CD4-positive, CD25-positive, alpha-beta regulatory T cell (primary cell): Measurements from ENCODE around the gene GJC1. TPM values are rescaled to one million over a fixed set of nuclear protein-coding genes. Genes with fewer than 3 reads are reported as not detected.
"Not testable (repeated sequence)": the region's sequence is repeated elsewhere in the genome, so short reads cannot be mapped to it uniquely, and the experiment has no call there.

Experiments used
- ATAC-seq, 2 donors: fragments of 150-1000 bp; cut with Tn5 transposase; one replicate each; pipeline ENCODE4 v1.10.0; 2021; ENCODE audit warnings: low read depth in 2 of 2, moderate number of reproducible peaks in 2 of 2, moderate library complexity in 1 of 2
- DNase-seq, 3 donors: peaks; one replicate each; pipeline versions ENCODE4 v3.0.0 to v3.0.0-alpha.2; 2012 to 2022; ENCODE audit warnings: mixed read lengths in 1 of 3
- H3K27ac ChIP-seq: one replicate; pipeline ENCODE4 v1.7.0; 2013; ENCODE audit warnings: mild to moderate bottlenecking, low read length; ENCODE audit not compliant: insufficient read depth, poor library complexity, severe bottlenecking
- H3K27me3 ChIP-seq: one replicate; pipeline ENCODE4 v1.7.0; 2013; ENCODE audit warnings: low read length; ENCODE audit not compliant: control insufficient read depth, insufficient read depth
- H3K36me3 ChIP-seq: one replicate; pipeline ENCODE4 v1.7.0; 2013; ENCODE audit warnings: mild to moderate bottlenecking, low read length, moderate library complexity; ENCODE audit not compliant: control insufficient read depth, insufficient read depth
- H3K4me1 ChIP-seq: 2 replicates; pipeline ENCODE4 v1.7.0; 2013; ENCODE audit warnings: mild to moderate bottlenecking, low read length; ENCODE audit not compliant: insufficient read depth, control insufficient read depth, poor library complexity, severe bottlenecking
- H3K4me3 ChIP-seq: one replicate; pipeline ENCODE4 v1.7.0; 2013; ENCODE audit warnings: low read depth, mild to moderate bottlenecking, low read length, moderate library complexity
- H3K9me3 ChIP-seq, 2 experiments: 1 replicate in 1 of 2; 2 replicates in 1 of 2; pipeline ENCODE4 v1.7.0; 2013; ENCODE audit warnings: low read length in 2 of 2, mild to moderate bottlenecking in 1 of 2, moderate library complexity in 1 of 2; ENCODE audit not compliant: control insufficient read depth in 2 of 2
- H3K27ac Mint-ChIP-seq, 3 donors: one replicate each; pipeline ENCODE4 v1.8.0; 2020 to 2022; ENCODE audit warnings: mild to moderate bottlenecking in 3 of 3, mixed read lengths in 3 of 3, moderate library complexity in 2 of 3
- H3K27me3 Mint-ChIP-seq: one replicate; pipeline ENCODE4 v1.8.0; 2022; ENCODE audit warnings: mild to moderate bottlenecking, mixed read lengths
- H3K36me3 Mint-ChIP-seq: one replicate; pipeline ENCODE4 v1.8.0; 2020; ENCODE audit warnings: mixed read lengths
- H3K4me1 Mint-ChIP-seq, 4 donors: one replicate each; pipeline ENCODE4 v1.8.0; 2020 to 2022; ENCODE audit warnings: mixed read lengths in 4 of 4, mild to moderate bottlenecking in 1 of 4
- H3K4me3 Mint-ChIP-seq, 4 donors: one replicate each; pipeline ENCODE4 v1.8.0; 2020 to 2022; ENCODE audit warnings: mild to moderate bottlenecking in 4 of 4, mixed read lengths in 4 of 4, moderate library complexity in 3 of 4
- H3K9me3 Mint-ChIP-seq, 7 donors: one replicate each; pipeline ENCODE4 v1.8.0; 2020 to 2022; ENCODE audit warnings: mixed read lengths in 7 of 7, mild to moderate bottlenecking in 3 of 7, moderate library complexity in 2 of 7
- polyA plus RNA-seq, 4 donors: library from polyadenylated mRNA; unstranded; fragments of 300-500 nt; fragmentation: Illumina TruSeq; gene quantifications; one replicate each; pipeline ENCODE4 v1.2.3, GENCODE V29; 2021
- total RNA-seq: library from RNA; stranded (reverse); gene quantifications from one replicate; pipeline ENCODE4 v1.2.3, GENCODE V29; 2022

The GJC1 gene
- total and polyA plus RNA-seq, 5 donors from 2014 or later = not detected

GRCh38 chr17:44759916-44760243 is 70.2 kb downstream of the GJC1 start:
- Mint-ChIP-seq H3K9me3 (no peaks in the 10 kb centered on the region), H3K27me3 (peaks cover 45% of the 10 kb centered on the region), H3K4me1 (peaks cover 0 to 4% (median 0%) of the 10 kb centered on the region in 4 donors), H3K4me3 (peak overlapping the region in 2 of 4 donors; percentile 12 to 24), H3K27ac (no peak overlapping the region), H3K36me3 (no peaks in the 10 kb centered on the region)
- no peak for ATAC-seq
- Histone ChIP-seq H3K9me3 (no peaks in the 10 kb centered on the region), H3K4me3 (no peak overlapping the region), H3K36me3 (no peaks in the 10 kb centered on the region), H3K27ac (no peak overlapping the region), H3K4me1 (peaks cover 12% of the 10 kb centered on the region), H3K27me3 (no peaks in the 10 kb centered on the region)
- no peak for DNase-seq

DNA sequence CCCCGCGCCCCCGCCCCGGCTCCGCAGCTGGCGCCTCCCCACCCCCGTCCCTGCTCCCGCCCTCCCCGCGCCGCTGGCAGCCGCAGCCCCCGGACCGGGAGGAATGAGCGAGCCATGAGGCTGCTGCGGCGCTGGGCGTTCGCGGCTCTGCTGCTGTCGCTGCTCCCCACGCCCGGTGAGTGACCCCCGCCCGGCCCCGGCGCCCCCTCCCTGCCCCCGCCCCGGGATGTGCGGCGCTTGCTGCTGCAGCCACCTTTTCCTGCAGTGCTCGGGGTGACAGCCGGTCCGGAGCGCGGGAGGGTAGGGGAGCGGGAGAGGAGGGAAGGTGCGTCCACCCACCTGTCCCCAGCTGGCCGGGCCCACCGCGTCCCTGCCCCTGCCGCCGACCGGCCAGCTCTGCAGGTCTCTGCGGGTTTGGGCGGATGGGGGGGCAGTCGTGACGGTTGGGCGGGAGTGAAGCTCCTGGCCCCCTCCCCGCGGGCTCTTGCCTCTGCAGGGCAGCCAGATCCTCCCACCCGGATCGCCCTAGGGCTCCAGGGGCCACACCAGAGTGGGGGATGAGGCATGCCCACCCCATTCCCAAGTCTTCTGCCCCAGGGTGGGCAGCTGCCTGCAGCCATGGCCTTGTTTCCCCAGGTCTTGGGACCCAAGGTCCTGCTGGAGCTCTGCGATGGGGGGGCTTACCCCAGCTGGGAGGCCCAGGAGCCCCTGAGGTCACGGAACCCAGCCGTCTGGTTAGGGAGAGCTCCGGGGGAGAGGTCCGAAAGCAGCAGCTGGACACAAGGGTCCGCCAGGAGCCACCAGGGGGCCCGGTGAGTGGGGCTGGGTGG is 70.8 kb downstream of the GJC1 start:
- ATAC-seq = no peak
- peaks cover 0 to 4% (median 0%) of the 10 kb centered on the region in 4 donors for H3K4me1 Mint-ChIP-seq
- no peak overlapping the region for H3K4me3 ChIP-seq

DNA sequence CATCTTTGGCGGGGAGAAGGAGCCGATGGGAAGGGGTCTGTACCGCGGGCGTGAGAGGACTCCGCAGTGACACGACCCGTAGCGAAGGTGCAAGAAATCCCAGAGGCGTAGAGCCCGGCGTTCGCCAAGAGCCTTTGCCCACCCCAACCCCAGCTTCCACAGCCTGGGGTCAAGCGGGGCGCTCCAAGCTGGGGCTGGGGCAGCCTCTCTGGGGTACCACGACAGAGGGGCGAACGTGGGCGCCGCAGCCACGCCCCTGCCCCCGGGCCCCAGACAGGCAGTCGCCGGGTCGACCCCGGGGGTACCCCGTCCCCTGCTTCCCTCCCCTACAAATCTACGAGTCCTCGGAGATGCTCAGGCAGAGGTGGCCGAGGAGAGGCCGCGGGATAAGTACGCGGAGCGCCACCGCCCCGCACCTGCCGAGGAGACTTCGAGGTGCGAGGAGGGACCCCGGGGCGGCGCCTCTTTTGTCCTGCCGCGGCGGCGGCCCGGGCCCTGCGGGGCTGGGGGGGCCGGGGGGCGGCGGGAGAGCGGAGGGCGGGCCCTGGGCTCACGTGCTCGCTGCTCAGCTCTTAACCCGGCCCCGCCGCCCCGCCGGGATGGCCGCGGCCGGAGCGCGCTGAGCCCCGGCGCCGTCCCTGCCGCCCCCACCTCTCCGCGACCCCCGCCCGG is 71.5 kb downstream of the GJC1 start, which contains the start of gene ADAM11:
Gene ADAM11 (plus strand): TSS at position 575 of the 672 bp plus-strand sequence. CDS start 212 bp downstream, outside the sequence.
- H3K36me3 Mint-ChIP-seq = no peaks in the 10 kb centered on the region
- H3K9me3 ChIP-seq = no peaks in the 10 kb centered on the region
- peak within 1 kb of the TSS in 3 of 4 donors; percentile 27 to 81 (median 66) for H3K4me3 Mint-ChIP-seq
- H3K27ac Mint-ChIP-seq = no peak within 1 kb of the TSS
- peaks cover 12% of the 10 kb centered on the region for H3K4me1 ChIP-seq
- H3K27ac ChIP-seq = no peak within 1 kb of the TSS
- DNase-seq (no peak), ATAC-seq (peak in 1 of 2 donors; percentile 26)
- no peaks in the 10 kb centered on the region for H3K36me3 ChIP-seq
- H3K27me3 Mint-ChIP-seq = peaks cover 36% of the 10 kb centered on the region
- peaks cover 0 to 4% (median 0%) of the 10 kb centered on the region in 4 donors for H3K4me1 Mint-ChIP-seq
- no peak within 1 kb of the TSS for H3K4me3 ChIP-seq
- H3K27me3 ChIP-seq = no peaks in the 10 kb centered on the region
- H3K9me3 Mint-ChIP-seq = no peaks in the 10 kb centered on the region

More for the DNA sequence above, 70.8 kb downstream of the GJC1 start:
- Histone ChIP-seq H3K27ac (no peak overlapping the region), H3K36me3 (no peaks in the 10 kb centered on the region), H3K4me1 (peaks cover 12% of the 10 kb centered on the region), H3K9me3 (no peaks in the 10 kb centered on the region), H3K27me3 (no peaks in the 10 kb centered on the region)
- no peaks in the 10 kb centered on the region for H3K9me3 Mint-ChIP-seq
- DNase-seq = no peak
- no peak overlapping the region for H3K27ac Mint-ChIP-seq
- H3K4me3 Mint-ChIP-seq = no peak overlapping the region
- peaks cover 44% of the 10 kb centered on the region for H3K27me3 Mint-ChIP-seq
- no peaks in the 10 kb centered on the region for H3K36me3 Mint-ChIP-seq

DNA sequence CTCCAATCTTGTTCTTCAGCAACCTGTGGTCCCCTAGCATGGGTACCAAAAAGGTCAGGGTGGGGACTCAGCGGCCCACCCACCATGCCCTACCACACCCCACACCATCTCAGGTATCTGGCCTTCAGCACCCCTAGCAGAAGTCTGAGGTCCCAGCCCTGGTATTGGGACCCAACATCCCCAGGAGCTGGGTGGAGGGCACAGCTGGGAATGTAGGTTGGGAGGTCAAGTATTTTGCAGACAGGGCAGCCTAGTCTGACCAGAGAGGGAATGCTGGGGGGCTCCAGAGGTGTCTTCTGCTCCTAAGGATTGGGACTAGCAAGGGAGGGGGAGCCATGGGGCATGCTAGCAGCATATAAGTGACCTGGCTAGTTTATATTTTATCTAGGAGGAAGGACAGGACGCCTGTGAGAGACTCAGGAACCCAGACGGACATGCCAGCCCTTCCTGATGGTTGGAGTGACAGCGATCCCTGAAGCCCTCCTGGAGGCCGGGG is 72.1 kb downstream of the GJC1 start:
- no peaks in the 10 kb centered on the region for H3K9me3 Mint-ChIP-seq
- H3K4me3 ChIP-seq = no peak overlapping the region
- H3K36me3 ChIP-seq = no peaks in the 10 kb centered on the region
- no peak overlapping the region for H3K27ac ChIP-seq
- H3K4me1 ChIP-seq = peaks cover 12% of the 10 kb centered on the region
- DNase-seq (no peak), ATAC-seq (no peak)
- H3K4me3 Mint-ChIP-seq = peak overlapping the region in 3 of 4 donors; percentile 27 to 81 (median 66)
- peaks cover 0 to 4% (median 0%) of the 10 kb centered on the region in 4 donors for H3K4me1 Mint-ChIP-seq
- peaks cover 34% of the 10 kb centered on the region for H3K27me3 Mint-ChIP-seq
- H3K36me3 Mint-ChIP-seq = no peaks in the 10 kb centered on the region
- no peak overlapping the region for H3K27ac Mint-ChIP-seq
- H3K27me3 ChIP-seq = no peaks in the 10 kb centered on the region
- no peaks in the 10 kb centered on the region for H3K9me3 ChIP-seq

DNA sequence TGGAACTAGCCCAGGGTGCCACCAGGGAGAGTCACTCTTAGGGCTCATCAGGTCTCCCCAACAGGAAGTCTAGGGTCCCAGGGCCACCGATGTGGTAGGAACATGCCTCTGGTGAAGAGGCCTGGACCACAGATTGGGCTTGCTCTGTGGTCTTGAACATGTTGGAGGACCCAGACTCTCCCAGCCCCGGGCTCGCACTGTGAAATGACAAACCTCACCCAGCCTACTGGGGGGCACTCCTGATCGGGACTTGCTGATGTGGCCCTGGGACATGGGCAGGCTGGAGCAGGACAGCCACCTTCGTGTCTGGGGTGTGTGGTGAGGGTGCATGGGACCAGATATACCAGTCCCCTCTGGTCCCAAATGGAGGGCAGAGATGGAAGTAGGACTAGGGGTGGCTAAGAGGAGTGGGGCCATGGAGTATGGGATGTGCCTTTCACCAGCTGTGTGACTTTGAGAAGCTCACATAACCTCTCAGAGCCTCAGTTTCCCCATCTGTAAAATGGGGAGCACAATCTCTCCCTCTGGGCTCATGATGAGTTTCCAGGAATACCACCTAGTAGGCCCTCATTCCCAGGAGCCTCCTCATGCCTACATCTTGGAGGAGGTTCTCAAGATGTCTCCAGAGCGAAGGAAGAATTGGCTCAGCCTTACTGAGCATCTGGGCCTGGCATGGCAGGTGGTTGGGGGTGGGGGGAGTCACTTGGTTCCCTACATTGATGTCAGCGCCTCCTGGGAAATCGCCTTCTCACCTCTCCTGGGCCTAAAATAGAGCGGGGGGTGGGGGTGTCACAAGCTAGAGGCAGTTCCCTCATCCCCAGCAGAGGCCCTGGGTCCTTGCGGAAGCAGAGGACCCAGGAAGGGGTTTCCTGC is 72.8 kb downstream of the GJC1 start:
- Mint-ChIP-seq H3K9me3 (no peaks in the 10 kb centered on the region), H3K27me3 (peaks cover 34% of the 10 kb centered on the region), H3K4me3 (peak overlapping the region in 2 of 4 donors; percentile 27 to 66), H3K4me1 (peaks cover 0 to 4% (median 0%) of the 10 kb centered on the region in 4 donors), H3K36me3 (no peaks in the 10 kb centered on the region), H3K27ac (no peak overlapping the region)
- Histone ChIP-seq H3K4me1 (peaks cover 12% of the 10 kb centered on the region), H3K27me3 (no peaks in the 10 kb centered on the region), H3K27ac (no peak overlapping the region), H3K4me3 (no peak overlapping the region), H3K36me3 (no peaks in the 10 kb centered on the region), H3K9me3 (no peaks in the 10 kb centered on the region)
- DNase-seq (no peak), ATAC-seq (no peak)

- peaks cover 22% of the 10 kb centered on the region for H3K27me3 Mint-ChIP-seq
- not testable (repeated sequence) for H3K27ac Mint-ChIP-seq, DNase-seq, H3K9me3 Mint-ChIP-seq, H3K4me3 Mint-ChIP-seq, H3K27ac ChIP-seq, ATAC-seq, H3K36me3 ChIP-seq, H3K9me3 ChIP-seq, H3K36me3 Mint-ChIP-seq, H3K4me1 Mint-ChIP-seq, H3K4me3 ChIP-seq, H3K27me3 ChIP-seq
- peaks cover 12% of the 10 kb centered on the region for H3K4me1 ChIP-seq
These were observed 74.9 kb downstream of the GJC1 start for GRCh38 chr17:44755180-44755579.

- no peak for ATAC-seq
- Mint-ChIP-seq H3K4me3 (no peak overlapping the region), H3K36me3 (peaks cover 9% of the 10 kb centered on the region), H3K9me3 (no peaks in the 10 kb centered on the region), H3K27ac (no peak overlapping the region), H3K27me3 (peaks cover 20% of the 10 kb centered on the region), H3K4me1 (peaks cover 0 to 4% (median 0%) of the 10 kb centered on the region in 4 donors)
- no peaks in the 10 kb centered on the region for H3K27me3 ChIP-seq
- no peak for DNase-seq
- no peak overlapping the region for H3K27ac ChIP-seq
- peaks cover 7% of the 10 kb centered on the region for H3K4me1 ChIP-seq
- H3K4me3 ChIP-seq = no peak overlapping the region
- no peaks in the 10 kb centered on the region for H3K36me3 ChIP-seq
- no peaks in the 10 kb centered on the region for H3K9me3 ChIP-seq
These were observed 75.8 kb downstream of the GJC1 start for GRCh38 chr17:44754276-44754675.
